Lower leg skin (tissue), 4 donors: ENCODE results near the gene PAN3. TPM values are rescaled to one million over a fixed set of nuclear protein-coding genes. Genes with fewer than 3 reads are reported as not detected.

Experiments
- DNase-seq, 2 donors: peaks; one replicate each; pipeline ENCODE4 v3.0.0-alpha.2; 2019; ENCODE audit warnings: low spot score in 2 of 2
- H3K4me3 ChIP-seq: fragments of 200-600 bp; sonication (generic); 2 replicates; pipeline ENCODE4 v1.5.1; 2017; ENCODE audit warnings: mild to moderate bottlenecking, low read depth; ENCODE audit not compliant: poor library complexity, severe bottlenecking
- CTCF ChIP-seq, 3 donors: fragments of 450-650 bp; IDR thresholded peaks; one replicate each; pipeline ENCODE4 v1.5.1; 2016; ENCODE audit warnings: antibody characterized with exemption in 3 of 3, mild to moderate bottlenecking in 3 of 3, moderate library complexity in 2 of 3
- POLR2A ChIP-seq, 2 donors: fragments of 450-650 bp; IDR thresholded peaks; one replicate each; pipeline ENCODE4 v1.6.1; 2016 to 2017; ENCODE audit warnings: antibody characterized with exemption in 2 of 2, mild to moderate bottlenecking in 1 of 2, moderate library complexity in 1 of 2
- WGBS, 2 donors: methylation state at CpG; one replicate each; pipeline ENCODE4 v1.1.5; 2018; 5-methylcytosine and 5-hydroxymethylcytosine counted together
- intact Hi-C: fragments of 100-400 bp; cut with DNase I; formaldehyde crosslinking; loops from one replicate; pipeline ENCODE4 v1.15.0; 2023; ENCODE audit warnings: low total_unique reads
- total RNA-seq, 4 donors: library from RNA; depleted of rRNA; stranded (reverse); fragments of >200 nt; gene quantifications; one replicate each; pipeline ENCODE4 v1.1.0, GENCODE V29; 2016

Gene PAN3
- total RNA-seq, 4 donors from 2014 or later = 32.2 to 57.7 (median 46.9) TPM

- intact Hi-C loops = no loop called here
- DNase-seq = no peak
- TF ChIP-seq CTCF (IDR thresholded peaks at IDR 0.05) = no peak
- no peak for TF ChIP-seq POLR2A (IDR thresholded peaks at IDR 0.05)
- no peak overlapping the region for H3K4me3 ChIP-seq
- WGBS, 2 donors = 84 to 90% methylated on average over 10 of the region's 10 CpGs
Observed at GRCh38 chr13:28250542-28250941, 112.2 kb downstream of the PAN3 start.

- intact Hi-C loops = no loop called here
- no peak for DNase-seq
- TF ChIP-seq POLR2A (IDR thresholded peaks at IDR 0.05) (no peak), CTCF (IDR thresholded peaks at IDR 0.05) (no peak)
- 82 to 87% methylated on average over 6 of the region's 6 CpGs for WGBS, 2 donors
- no peak overlapping the region for H3K4me3 ChIP-seq
Observed at GRCh38 chr13:28251466-28251865, 113.1 kb downstream of the PAN3 start.

DNA sequence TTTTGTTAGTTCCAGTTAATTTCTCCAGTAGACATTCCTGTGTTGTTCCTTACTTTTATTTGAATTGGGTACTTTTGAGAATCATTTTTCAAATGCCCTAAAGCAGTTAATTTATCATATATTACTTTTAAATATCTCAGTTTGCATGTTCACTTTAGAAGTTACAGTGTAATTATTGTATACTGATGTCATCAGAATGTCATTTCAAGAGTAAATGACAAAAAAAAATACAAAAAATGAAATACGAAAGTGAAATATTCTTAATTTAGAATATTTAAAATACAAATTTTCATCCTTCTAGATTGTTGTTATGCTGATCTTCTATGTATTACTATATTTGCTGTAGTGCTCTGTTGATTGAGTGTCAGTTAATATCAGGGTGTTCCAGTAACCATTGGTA, 114.2 kb downstream of the PAN3 start:
- no peak for DNase-seq
- WGBS, 2 donors = 94 to 96% methylated on average over 1 of the region's 1 CpG
- no peak overlapping the region for H3K4me3 ChIP-seq
- intact Hi-C loops = no loop called here
- TF ChIP-seq CTCF (IDR thresholded peaks at IDR 0.05) = no peak
- TF ChIP-seq POLR2A (IDR thresholded peaks at IDR 0.05) = no peak

- no peak for TF ChIP-seq CTCF (IDR thresholded peaks at IDR 0.05)
- no peak for TF ChIP-seq POLR2A (IDR thresholded peaks at IDR 0.05)
- intact Hi-C loops = no loop called here
- no peak for DNase-seq
- WGBS, 2 donors = 92 to 99% methylated on average over 4 of the region's 4 CpGs
- H3K4me3 ChIP-seq = no peak overlapping the region
Observed at GRCh38 chr13:28257305-28257704, 119.0 kb downstream of the PAN3 start.

GRCh38 chr13:28258417-28258816, 120.1 kb downstream of the PAN3 start:
- TF ChIP-seq CTCF (IDR thresholded peaks at IDR 0.05) = no peak
- no peak for TF ChIP-seq POLR2A (IDR thresholded peaks at IDR 0.05)
- intact Hi-C loops = no loop called here
- DNase-seq = no peak
- H3K4me3 ChIP-seq = no peak overlapping the region
- 72 to 88% methylated on average over 3 of the region's 3 CpGs for WGBS, 2 donors

GRCh38 chr13:28267497-28267896, 129.2 kb downstream of the PAN3 start:
- DNase-seq = no peak
- intact Hi-C loops = no loop called here
- no peak overlapping the region for H3K4me3 ChIP-seq
- no peak for TF ChIP-seq CTCF (IDR thresholded peaks at IDR 0.05)
- 89 to 90% methylated on average over 4 of the region's 4 CpGs for WGBS, 2 donors
